Measurements from ENCODE around the gene ARHGEF19.

DNA sequence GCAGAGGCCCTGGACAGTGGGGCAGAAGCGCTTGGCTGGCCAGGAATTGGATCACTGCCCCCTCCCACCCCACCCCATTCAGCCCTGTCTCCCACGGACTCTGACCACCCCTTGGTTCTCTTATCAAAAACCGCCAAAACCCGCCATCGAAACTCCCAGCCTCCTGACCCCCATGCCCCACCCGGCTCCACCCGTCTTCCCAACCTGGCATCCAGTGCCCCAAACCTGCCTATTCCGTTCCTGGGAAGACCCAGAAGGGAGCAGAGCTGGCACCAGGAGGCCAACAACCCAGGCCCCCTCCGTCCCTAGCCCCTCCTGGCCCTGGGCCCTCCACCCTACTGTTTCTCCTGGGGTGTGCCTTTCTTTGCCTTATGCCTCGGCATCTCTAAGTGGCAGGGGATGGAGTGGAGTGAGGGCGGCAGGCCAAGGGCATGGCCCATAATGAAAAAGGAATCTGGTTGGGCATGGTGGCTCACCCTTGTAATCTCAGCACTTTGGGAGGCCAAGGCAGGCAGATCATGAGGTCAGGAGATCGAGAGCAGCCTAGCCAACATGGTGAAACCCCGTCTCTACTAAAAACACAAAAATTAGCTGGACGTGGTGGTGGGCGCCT lies 40.1 kb downstream of the ARHGEF19 start:
- TF ChIP-seq, protein P1, sequence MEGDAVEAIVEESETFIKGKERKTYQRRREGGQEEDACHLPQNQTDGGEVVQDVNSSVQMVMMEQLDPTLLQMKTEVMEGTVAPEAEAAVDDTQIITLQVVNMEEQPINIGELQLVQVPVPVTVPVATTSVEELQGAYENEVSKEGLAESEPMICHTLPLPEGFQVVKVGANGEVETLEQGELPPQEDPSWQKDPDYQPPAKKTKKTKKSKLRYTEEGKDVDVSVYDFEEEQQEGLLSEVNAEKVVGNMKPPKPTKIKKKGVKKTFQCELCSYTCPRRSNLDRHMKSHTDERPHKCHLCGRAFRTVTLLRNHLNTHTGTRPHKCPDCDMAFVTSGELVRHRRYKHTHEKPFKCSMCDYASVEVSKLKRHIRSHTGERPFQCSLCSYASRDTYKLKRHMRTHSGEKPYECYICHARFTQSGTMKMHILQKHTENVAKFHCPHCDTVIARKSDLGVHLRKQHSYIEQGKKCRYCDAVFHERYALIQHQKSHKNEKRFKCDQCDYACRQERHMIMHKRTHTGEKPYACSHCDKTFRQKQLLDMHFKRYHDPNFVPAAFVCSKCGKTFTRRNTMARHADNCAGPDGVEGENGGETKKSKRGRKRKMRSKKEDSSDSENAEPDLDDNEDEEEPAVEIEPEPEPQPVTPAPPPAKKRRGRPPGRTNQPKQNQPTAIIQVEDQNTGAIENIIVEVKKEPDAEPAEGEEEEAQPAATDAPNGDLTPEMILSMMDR (IDR thresholded peaks at IDR 0.05) = no peak
- no peak for TF ChIP-seq POLR2A (IDR thresholded peaks at IDR 0.05)

All from testis (tissue), 2 donors.